Left forelimb (tissue), 1 donor: Measurements from ENCODE around the gene SPATA2L.

ENCODE experiments used
- DNase-seq: peaks from one replicate; pipeline ENCODE4 v3.0.0-alpha.2; 2018; ENCODE audit warnings: low spot score

SPATA2L gene

DNA sequence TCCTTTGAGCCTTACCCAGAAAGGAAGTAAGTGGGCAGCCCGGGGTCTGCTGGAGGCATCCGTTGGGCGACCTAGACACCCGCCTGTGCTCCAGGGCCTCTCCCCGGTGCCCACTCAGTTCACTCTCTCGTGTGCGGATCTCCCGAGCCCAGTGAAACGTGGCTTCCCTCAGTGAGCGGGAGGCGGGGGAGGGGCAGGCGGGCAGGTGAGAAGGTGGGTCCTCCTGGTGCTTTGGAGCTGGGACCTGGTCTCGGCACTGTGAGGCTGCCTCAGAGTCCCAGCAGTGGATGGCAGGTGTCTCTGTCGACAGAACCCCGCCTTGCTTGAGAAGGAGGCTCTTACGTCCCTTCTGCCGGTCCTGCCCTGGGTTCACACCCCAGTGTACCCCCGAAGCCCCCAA is 27.8 kb upstream of the SPATA2L start:
- DNase-seq: no peak

DNA sequence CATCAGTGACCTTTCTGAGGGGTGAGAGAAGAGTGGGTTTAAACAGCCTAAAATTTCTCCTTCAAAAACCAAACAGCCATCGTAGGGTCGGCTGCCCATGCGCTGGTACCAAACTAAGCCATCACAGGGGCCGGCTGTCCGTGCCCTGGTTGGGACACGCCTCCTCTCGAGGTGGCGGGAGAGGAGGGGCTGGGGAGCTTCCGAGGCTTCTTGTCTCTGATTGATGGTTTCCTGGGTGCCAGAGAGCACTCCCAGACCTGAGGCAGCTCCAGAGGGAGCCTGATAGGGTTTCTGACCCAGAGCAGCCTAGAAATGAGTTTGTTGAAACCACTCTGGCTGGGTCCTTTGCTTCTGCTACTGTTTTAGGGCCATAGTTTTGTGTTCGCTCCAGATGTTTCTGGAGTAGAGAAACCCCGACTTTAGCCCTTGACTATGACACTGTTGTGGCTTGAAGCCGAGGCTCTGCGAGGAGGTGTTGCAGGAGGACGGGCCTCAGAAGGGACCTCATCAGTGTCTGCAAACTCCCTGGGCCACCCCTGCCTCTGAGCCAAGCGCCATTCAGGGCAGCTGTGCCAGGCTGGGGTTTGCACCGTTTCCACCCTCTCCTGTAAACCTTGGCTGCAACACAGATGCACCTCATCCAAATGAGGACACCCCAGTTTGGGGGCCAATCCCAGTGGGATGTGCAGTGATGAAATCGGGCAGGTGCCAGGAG is 26.1 kb upstream of the SPATA2L start:
- no peak for DNase-seq

DNA sequence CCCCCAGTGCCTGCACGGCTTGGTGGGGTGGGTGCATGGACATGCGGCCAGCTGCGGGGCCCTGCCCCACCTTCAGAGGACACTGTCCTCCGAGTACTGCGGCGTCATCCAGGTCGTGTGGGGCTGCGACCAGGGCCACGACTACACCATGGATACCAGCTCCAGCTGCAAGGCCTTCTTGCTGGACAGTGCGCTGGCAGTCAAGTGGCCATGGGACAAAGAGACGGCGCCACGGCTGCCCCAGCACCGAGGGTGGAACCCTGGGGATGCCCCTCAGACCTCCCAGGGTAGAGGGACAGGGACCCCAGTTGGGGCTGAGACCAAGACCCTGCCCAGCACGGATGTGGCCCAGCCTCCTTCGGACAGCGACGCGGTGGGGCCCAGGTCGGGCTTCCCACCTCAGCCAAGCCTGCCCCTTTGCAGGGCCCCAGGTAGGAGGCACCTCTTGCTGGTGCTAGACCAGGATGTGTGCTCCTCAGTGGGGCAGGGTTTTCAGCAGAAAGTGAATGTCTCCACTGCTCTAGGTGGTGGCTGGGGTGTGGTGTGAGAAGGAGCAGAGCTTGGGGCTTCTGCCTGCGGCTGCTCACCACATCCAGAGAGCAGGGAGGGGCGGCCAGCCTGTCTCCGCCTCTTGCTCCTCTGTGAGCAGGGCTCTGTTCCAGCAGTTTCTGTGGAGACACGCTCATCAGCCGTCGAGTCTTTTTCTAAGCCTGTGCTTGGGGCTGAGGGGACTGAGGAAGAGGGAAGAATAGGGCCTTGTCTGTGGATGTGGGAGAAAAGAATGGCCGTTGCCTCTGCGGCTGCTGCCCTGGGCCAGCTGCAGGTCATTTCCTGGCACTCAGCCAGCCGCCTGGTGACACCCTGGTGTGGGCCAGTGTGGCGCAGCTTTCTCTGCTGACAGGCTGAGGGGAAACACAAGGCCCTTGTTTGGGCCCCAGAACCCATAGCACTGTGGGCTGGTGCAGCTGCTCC is 22.1 kb upstream of the SPATA2L start:
- no peak for DNase-seq

DNA sequence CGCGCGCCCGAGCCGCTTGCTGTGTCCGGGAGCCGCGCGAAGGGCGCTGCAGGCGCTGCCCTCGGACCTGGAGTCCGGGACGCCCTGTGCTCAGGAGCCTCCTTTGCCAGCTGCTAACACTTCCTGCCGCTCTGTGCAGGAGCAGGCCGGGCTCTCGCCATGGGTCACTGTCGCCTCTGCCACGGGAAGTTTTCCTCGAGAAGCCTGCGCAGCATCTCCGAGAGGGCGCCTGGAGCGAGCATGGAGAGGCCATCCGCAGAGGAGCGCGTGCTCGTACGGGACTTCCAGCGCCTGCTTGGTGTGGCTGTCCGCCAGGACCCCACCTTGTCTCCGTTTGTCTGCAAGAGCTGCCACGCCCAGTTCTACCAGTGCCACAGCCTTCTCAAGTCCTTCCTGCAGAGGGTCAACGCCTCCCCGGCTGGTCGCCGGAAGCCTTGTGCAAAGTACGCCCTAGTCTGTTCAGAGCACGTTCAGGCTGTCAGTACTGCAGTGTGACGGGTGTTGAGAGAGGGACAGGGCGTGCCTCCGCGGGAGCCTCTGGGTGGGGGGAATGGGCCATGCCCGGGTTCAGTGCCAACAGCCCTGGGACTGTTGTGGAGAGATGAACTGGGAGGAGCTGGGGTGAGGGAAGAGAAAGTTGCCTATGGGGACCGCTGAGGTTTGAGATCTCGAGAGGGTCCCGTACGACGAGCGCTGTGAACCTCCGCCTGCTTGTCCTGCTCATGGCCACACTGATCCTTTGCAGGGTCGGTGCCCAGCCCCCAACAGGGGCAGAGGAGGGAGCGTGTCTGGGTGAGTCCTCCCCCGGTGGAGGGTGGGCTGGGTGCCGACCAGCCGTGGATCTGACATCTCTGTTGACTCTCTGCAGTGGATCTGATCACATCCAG is 21.1 kb upstream of the SPATA2L start:
- no peak for DNase-seq

DNA sequence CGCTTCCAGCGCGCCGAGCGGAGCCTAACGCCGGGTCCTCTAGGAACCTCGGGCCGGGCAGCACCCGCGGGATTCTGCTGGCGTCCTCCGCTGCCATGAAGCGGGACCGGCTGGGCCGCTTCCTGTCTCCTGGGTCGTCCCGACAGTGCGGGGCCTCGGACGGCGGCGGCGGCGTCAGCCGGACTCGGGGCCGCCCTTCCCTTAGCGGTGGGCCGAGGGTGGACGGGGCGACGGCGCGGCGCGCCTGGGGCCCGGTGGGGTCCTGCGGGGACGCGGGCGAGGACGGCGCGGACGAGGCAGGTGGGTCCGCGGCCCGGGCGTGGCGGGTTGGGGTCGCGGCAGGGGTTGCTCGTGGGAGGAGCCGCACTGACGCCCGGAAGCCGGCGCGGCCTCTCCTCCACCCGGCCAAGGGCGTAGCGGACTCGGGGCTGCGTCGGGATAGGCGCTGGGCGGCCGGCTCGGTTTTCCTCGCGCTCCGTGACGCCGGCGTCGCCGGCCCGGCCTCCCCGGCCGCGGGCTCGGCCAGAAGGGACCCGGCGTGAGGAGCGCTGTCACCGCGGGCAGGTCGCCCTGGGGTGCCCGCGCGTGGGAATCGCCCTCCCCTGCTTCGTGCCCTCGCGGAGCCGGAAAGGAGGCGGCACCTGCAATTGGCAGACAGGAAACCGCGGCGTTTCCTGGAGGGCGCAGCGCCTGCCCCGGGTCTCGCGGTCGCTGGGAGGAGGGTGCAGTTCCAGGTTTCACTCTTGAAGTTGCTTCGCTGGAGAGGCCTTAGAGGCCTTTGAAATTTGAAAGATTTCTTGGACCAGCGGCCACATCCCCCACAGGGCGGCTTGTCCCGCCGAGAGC is 20.3 kb upstream of the SPATA2L start:
- no peak for DNase-seq

DNA sequence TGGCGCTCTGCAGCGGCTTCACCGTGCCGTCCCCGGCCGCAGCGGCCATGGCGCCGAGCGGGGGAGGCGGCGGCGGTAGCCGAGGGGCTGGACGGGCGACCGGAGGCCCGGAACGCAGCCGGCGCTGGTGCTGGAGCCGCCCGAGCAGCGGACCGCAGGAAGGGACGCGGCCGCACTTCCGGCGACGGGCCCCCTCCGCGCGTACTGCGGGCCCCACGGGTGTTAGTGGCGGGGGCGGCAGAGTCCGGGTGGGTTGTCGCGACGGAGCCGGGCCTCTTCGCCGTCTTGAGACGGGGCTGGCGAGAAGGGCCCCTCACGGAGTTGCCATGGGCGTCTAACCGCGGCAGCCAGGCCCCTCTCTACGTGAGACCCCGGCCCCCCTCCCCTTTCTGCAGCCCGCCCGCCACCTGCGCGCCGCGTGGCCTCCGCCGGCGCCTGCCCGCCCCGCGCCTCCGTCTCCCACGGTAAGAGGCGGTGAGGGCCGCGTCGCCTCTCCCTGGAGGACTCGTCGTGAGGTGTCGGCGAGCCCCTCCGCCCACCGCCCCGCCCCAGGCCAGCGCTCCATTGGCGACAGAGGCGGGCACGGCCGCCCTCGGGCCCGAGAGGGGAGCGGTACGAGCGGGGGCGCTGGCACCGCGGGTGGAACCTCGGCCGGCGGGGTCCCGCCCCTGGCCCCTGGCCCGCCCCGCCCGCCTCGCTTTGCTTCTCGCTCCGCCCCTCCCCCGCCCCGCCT is 19.5 kb upstream of the SPATA2L start, which contains the start of the genes VPS9D1 and ZNF276:
TSS of gene VPS9D1 (minus strand) at position 86 of the 733 bp plus-strand sequence. CDS start at position 49, 37 bp downstream.
TSS of gene ZNF276 (plus strand) at position 725 of the 733 bp plus-strand sequence. CDS start 104 bp downstream, outside the sequence.
- peak; percentile 91 for DNase-seq

DNA sequence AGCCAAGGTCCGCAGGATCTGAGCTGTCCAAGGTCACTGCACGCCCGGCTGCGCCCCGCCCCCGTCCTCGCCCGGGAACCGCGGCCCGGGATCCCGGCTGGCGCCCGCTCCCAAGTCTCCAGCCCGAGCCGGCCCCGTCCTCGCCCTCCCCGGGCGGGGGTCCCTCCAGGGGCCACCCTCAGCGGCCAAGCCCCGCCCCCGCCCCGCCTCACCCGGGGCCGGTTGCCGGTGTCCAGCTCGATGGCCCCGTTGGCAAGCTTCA is 19.0 kb upstream of the SPATA2L start:
- DNase-seq: no peak

DNA sequence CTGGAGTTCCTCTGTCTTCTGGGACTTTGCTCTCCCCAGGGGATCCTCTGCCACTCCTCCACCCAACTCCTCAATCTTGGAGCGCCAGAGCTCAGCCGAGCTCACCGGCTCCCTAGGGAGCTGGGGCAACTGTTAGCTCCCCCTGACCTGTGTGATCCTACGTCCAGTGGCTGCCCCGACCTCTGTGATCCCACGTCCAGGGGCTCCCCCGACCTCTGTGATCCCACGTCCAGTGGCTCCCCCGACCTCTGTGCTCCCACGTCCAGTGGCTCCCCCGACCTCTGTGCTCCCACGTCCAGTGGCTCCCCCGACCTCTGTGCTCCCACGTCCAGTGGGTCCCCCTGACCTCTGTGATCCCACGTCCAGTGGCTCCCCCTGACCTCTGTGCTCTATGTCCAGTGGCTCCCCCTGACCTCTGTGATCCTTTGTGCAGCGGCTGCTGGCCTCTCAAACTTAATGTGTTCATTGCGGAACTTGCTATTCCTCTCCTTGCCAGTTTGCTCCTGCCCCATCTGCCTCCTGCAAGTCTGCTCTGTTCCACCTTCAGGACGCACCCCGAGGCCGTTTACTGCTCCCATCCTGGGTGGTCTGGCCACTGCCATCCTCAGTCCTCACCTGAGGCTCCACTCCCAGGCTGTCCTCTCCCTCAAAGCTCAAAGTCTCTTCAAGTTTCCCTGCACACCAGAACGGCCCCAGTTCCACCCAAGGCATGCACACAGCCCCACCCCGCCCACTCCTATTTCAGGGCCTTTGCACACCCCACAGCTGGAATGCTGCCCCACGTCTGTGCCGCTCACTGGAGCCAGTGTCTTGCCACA is 16.4 kb upstream of the SPATA2L start:
- no peak for DNase-seq

DNA sequence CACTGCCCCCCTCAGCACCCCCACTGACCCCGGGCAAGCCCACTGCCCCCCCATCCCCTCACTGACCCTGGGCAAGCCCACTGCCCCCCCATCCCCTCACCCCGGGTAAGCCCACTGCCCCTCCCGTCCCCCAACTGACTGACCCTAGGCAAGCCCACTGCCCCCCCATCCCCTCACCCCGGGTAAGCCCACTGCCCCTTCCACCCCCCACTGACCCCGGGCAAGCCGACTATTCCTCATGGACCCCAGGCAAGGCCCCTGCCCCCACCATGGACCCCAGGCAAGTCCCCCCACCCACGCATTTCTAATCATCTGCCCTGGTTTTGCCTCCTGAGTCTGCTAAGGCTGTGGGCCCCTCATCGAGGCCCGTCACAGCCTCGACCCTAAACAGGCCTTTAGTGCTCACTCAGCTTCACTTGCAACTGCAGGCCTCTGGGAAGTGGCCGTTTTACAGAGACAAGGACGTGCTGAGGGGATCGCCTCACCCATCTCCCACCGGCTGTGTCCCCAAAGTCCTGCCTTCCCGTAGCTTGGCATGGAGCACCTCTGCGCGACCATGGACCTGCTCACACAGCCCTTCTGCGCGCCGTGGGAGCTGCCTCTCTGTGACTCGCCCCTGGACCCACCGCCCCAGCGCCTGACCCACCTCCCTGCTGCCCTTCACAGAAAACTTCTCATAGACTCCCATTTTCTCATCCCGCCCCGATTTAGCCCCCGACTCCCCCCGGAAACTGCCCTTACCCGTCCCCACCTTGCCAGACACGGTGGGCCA is 15.6 kb upstream of the SPATA2L start:
- DNase-seq: no peak

DNA sequence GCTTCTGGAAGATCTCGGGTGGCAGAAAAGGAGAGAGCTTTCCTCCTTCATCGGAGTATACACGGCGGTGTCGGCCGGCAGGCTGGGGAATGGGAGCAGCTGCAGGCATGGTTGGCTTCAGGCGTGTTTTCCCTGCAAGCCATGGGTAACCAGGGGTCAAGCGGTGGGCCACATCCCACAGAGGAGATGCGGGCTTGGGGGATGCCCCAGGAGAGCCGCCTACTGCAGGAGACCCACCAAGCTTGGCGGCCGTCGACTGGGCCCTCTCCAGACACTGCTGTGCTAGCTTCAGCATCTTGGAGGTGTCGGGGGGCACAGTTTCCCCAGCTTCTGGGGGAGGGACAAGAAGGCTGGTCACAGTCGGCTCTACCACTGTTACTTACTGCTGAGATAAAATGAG is 15.0 kb upstream of the SPATA2L start:
- no peak for DNase-seq

DNA sequence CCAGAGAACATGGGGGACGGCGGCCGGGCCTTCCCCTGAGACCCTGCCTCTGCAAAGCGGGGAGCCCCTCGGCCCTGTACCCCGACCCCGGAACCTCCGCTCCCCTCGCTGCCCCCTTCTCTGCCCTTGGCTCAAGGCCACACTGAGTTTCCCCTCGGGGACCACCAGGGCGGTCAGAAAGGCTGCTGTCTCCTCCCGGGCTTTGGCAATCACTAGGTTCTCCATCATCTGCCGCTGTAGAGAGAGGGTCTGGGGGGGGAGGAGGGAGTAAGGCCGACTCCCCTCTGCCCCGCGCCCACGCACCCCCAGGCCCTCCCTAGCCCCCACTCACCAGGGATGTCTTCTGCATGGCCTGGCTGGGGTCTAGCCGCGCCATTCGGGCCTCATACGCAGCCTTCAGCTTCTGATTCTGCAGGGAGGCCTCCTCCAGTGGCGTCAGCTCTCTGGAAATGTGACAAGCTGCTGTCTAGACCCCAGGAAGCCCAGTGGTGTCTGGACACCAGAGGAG is 10.8 kb upstream of the SPATA2L start:
- no peak for DNase-seq

DNA sequence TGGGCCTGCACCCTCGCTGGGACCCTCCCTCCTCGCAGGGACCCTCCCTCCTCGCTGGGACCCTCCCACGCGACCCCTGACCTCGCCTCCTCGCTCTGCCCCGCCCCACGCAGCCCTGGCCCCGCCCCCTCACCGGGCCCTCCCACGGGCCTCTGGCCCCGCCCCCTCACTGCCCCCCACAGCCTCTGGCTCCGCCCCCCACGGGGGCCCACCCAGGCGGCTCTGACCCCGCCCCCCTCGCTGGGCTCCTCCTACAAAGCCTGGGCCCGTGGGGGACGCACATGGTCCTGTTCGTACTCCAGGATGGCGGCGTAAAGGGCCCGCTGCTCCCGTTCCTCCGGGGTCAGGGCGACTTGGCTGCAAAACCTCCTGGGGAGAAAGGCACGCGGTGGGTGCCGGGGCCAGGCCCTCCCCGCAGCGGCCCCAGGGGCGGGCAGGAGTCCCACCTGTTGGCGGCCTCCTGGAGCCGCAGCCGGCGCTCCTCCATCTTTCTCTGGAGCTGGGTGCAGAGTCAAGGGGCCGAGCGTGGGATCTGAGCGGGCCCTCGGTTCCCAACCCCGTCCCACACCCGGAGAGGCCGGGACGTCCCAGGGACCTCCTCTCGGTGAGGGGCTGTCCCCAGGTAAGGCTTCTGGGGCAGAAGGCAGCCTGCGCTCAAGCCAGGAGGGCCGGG is 10.2 kb upstream of the SPATA2L start:
- DNase-seq: no peak

DNA sequence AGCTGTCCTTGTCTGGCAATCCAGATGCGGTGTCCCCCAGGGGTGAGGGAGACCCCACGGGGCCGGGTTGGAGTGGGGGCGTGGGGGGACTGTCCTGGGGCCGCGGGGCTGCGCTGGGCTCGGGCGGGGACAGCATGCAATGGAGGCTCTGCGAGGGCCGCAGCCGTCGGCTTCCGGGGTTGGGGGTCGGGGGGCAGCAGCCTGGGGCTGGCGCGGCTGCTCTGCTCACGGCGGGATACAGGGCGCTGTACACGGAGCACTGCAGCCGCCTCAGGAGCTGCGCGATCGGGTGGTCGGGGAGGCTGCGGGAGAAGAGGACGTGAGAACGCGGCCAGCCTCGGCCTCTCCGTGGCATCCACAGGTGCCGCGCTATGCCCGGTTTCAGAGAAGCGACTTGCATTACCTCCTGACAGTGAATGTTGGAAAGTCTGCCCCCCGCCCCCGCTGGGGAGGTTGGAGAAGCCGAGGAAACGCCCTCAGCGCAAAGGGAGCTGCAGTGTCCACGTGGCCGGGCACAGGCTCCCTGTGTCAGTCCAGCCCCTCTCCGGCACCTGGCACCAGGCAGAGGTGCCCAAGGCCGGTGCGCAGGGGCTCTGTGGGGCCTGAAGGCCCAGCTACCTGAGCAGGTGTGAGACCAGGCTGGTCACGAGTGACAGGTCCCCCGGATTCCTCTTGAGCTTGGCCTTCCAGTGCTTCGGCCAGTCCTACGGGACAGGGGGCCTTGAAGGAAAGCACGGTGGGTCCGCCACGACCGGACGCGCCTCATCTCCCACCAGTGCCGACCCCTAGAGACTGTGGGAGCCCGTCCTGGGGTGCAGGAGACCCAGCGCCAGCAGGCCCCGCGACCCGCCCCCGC is 9.4 kb upstream of the SPATA2L start:
- no peak for DNase-seq

DNA sequence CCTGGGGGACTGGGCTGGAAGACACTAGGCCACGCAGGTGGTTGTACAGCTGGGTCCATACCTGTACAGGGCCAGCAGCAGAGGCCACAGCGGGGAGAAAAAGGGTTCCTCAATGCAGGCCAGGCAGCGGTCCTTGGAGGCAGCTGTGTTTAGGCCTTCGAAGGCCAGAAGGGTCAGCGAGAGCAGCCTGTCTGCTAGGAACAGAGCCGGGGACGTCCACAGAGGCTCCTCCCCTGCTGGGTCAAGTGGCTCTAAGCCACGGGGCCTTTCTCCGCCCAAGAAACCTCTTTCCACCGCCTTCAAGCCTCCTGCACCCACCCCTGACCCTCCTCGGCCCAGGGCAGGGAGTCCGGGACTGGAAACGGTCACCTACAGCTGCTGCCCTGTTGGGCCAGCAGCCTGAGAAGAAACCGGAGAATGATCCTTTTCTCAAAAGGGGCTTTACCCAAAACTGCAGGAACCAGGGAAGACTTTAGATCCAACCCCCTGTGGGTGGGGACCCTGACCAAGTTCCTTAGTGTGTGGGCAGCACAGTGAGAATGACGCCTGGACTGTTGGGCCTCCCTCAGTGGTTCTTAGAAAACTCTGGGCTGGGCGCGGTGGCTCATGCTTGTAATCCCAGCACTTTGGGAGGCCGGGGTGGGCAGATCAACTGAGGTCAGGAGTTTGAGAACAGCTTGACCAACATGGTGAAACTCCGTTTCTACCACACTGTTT is 8.4 kb upstream of the SPATA2L start:
- no peak for DNase-seq

DNA sequence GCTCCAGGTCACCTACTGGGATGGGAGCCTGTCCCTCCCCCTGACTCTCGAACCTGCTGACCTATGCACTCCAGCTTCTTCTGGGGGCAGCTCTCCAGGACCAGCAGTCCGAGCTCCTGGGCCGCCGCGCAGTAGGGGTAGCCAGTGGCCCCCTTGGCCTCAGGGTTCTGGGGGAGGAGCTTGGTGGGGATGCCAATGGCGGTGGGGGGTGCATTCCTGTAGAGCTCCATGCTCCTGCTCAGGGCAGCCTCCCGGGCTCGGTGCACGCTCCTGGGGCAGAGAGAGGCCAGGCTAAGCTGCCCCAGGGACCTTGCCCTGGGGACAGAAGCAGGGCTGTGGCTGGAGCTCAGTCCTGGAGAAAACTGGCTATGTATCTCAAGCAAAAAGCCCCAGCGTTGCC is 7.7 kb upstream of the SPATA2L start:
- no peak for DNase-seq

DNA sequence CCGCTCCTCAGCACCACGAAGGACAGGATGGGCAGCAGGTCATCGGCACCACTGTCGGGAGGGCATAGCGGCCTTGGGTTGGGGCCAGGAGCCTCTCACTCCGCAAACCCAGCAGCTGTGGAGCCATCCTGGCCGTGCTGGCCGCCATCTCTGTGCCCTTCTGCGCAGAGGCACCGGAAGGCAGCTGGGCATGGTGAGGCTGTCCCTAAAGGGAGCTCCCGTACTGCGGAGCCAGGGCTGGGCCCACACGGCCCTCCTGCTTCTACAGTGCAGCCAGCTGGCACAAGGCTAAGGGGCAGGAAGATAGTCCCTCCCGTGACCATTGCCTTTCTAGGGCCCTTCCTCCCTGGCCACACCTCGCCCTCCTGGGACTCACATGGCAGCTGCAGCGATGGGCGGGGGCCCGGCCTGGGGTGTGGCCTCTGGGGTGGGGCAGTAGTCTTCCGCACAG is 7.0 kb upstream of the SPATA2L start:
- DNase-seq: no peak
